Liver (tissue), 9 donors: Measurements from ENCODE around the gene LSMEM2. TPM values are rescaled to one million over a fixed set of nuclear protein-coding genes. Genes with fewer than 3 reads are reported as not detected.

Source experiments
- DNase-seq: peaks from one replicate; pipeline ENCODE4 v3.0.0-alpha.2; 2017; ENCODE audit warnings: low spot score
- H3K27ac ChIP-seq, 2 donors: one replicate each; pipeline ENCODE4 v1.7.0; 2013; ENCODE audit warnings: inconsistent platforms in 2 of 2, low read length in 2 of 2, control low read depth in 1 of 2, low read depth in 1 of 2, mild to moderate bottlenecking in 1 of 2
- H3K27me3 ChIP-seq, 4 donors: one replicate each; pipeline versions ENCODE4 v1.6.1 to v1.7.0; 2013; ENCODE audit warnings: low read length in 3 of 4, inconsistent platforms in 1 of 4, mild to moderate bottlenecking in 1 of 4, moderate library complexity in 1 of 4; ENCODE audit not compliant: control insufficient read depth in 4 of 4, insufficient read depth in 4 of 4
- H3K36me3 ChIP-seq, 4 donors: one replicate each; pipeline versions ENCODE4 v1.6.1 to v1.7.0; 2013; ENCODE audit warnings: low read length in 3 of 4, mild to moderate bottlenecking in 3 of 4, low read depth in 1 of 4, moderate library complexity in 1 of 4; ENCODE audit not compliant: control insufficient read depth in 4 of 4, insufficient read depth in 3 of 4
- H3K4me1 ChIP-seq, 4 donors: one replicate each; pipeline versions ENCODE4 v1.6.1 to v1.7.0; 2013; ENCODE audit warnings: low read length in 3 of 4, mild to moderate bottlenecking in 3 of 4, moderate library complexity in 1 of 4; ENCODE audit not compliant: control insufficient read depth in 4 of 4, insufficient read depth in 4 of 4
- H3K4me3 ChIP-seq, 3 donors: one replicate each; pipeline versions ENCODE4 v1.6.1 to v1.7.0; 2013; ENCODE audit warnings: low read length in 3 of 3, control low read depth in 1 of 3, low read depth in 1 of 3, mild to moderate bottlenecking in 1 of 3
- H3K9ac ChIP-seq, 2 donors: one replicate each; pipeline ENCODE4 v1.7.0; 2013; ENCODE audit warnings: low read length in 2 of 2, mild to moderate bottlenecking in 2 of 2, moderate library complexity in 2 of 2, control low read depth in 1 of 2, low read depth in 1 of 2
- H3K9me3 ChIP-seq, 4 donors: one replicate each; pipeline versions ENCODE4 v1.6.1 to v1.7.0; 2013; ENCODE audit warnings: low read length in 3 of 4; ENCODE audit not compliant: control insufficient read depth in 4 of 4
- FOXA1 ChIP-seq: IDR thresholded peaks from 2 replicates; pipeline ENCODE4 v1.6.1; 2016; ENCODE audit warnings: antibody characterized with exemption
- FOXA2 ChIP-seq: IDR thresholded peaks from 2 replicates; pipeline ENCODE4 v1.6.1; 2016; ENCODE audit warnings: antibody characterized with exemption
- GABPA ChIP-seq, 2 donors: IDR thresholded peaks in 1 of 2; conservative IDR thresholded peaks in 1 of 2; 2 replicates each; pipeline ENCODE4 v1.6.1; 2016; ENCODE audit warnings: antibody characterized with exemption in 2 of 2, mild to moderate bottlenecking in 1 of 2, moderate library complexity in 1 of 2
- HNF4G ChIP-seq: IDR thresholded peaks from 2 replicates; pipeline ENCODE4 v1.6.1; 2016; ENCODE audit warnings: antibody characterized with exemption
- JUND ChIP-seq, 2 donors: IDR thresholded peaks; 2 replicates each; pipeline ENCODE4 v1.6.1; 2016; ENCODE audit warnings: antibody characterized with exemption in 2 of 2
- NR2F2 ChIP-seq: IDR thresholded peaks from 2 replicates; pipeline ENCODE4 v1.6.1; 2016; ENCODE audit warnings: antibody characterized with exemption
- RAD21 ChIP-seq, 2 donors: IDR thresholded peaks; 2 replicates each; pipeline ENCODE4 v1.6.1; 2016; ENCODE audit warnings: antibody characterized with exemption in 2 of 2, mild to moderate bottlenecking in 2 of 2
- RXRA ChIP-seq, 2 donors: IDR thresholded peaks; 2 replicates each; pipeline ENCODE4 v1.6.1; 2017 to 2018; ENCODE audit warnings: antibody characterized with exemption in 2 of 2, mild to moderate bottlenecking in 1 of 2
- SP1 ChIP-seq: IDR thresholded peaks from 2 replicates; pipeline ENCODE4 v1.6.1; 2018; ENCODE audit warnings: antibody characterized with exemption, mild to moderate bottlenecking
- TAF1 ChIP-seq: conservative IDR thresholded peaks from 2 replicates; pipeline ENCODE4 v1.6.1; 2016; ENCODE audit warnings: antibody characterized with exemption, mild to moderate bottlenecking
- YY1 ChIP-seq: IDR thresholded peaks from 2 replicates; pipeline ENCODE4 v1.6.1; 2016; ENCODE audit warnings: antibody characterized with exemption, mild to moderate bottlenecking
- WGBS: extraction: QIAGEN DNeasy Blood & Tissue Kit; methylation state at CpG from one replicate; pipeline ENCODE4 v1.1.7; 2013; 5-methylcytosine and 5-hydroxymethylcytosine counted together
- polyA plus RNA-seq, 2 donors: library from polyadenylated mRNA; stranded (reverse) in 1 of 2; unstranded in 1 of 2; fragments of 200-250 nt in 1 of 2; fragments of >200 nt in 1 of 2; fragmentation: Nextera tagmentation in 1 of 2; extraction: Ambion mirVana in 1 of 2; gene quantifications; one replicate each; pipeline versions ENCODE4 v1.2.1 to v1.2.3, GENCODE V29; 2013 to 2015
- total RNA-seq, 2 donors: library from RNA; depleted of rRNA; stranded (reverse); fragments of >200 nt; gene quantifications; one replicate each; pipeline ENCODE4 v1.2.3, GENCODE V29; 2014
- TF ChIP-seq, protein P1 (sequence below): IDR thresholded peaks from 2 replicates; pipeline ENCODE4 v1.6.1; 2016; ENCODE audit warnings: antibody characterized with exemption, mild to moderate bottlenecking
- TF ChIP-seq, protein P2 (sequence below): fragments of 150-350 bp; IDR thresholded peaks from 2 replicates; pipeline ENCODE4 v1.5.1; 2017; ENCODE audit warnings: improper control_type of control experiment, low read depth, low read length; ENCODE audit not compliant: missing input control
- TF ChIP-seq, protein P3 (sequence below): IDR thresholded peaks from 2 replicates; pipeline ENCODE4 v1.6.1; 2016; ENCODE audit warnings: antibody characterized with exemption
- TF ChIP-seq, protein P4 (sequence below): IDR thresholded peaks from 2 replicates; pipeline ENCODE4 v1.6.1; 2016; ENCODE audit warnings: antibody characterized with exemption
- donor health status: healthy.
- donor health status: healthy.
- donor health status: healthy.
- donor health status: healthy.
- donor health status: healthy.

Gene LSMEM2
- total and polyA plus RNA-seq, 4 donors, result 0.03 to 0.08 TPM; not detected in 2

DNA sequence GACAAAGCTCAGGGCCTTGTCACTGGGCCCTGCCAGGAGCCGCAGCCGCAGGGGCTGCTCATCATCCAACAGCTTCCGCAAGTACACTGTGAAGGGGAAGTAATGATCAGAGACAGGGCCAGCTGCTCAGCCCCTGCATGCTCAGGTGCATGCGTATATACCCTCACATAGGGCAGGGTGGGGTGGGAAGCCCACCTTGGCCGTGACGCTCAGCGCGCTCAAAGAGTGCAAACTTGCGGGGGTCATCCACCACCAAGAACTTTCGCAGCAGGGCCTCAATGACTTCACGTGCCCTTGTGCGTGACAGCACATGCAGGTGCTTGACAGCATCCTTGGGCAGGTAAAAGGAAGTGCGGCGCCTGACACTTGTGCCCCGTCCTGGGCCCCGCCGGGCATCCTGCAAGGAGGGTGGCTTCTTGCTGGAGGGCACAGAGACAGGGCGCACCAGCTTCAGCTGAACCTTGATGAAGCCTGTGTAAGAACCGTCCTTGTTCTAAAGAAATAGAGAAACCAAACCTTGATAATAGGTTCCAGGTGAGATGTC lies 52.5 kb downstream of the LSMEM2 start:
- Histone ChIP-seq H3K9me3 (no peaks in the 10 kb centered on the region), H3K4me1 (peaks cover 9 to 49% (median 31%) of the 10 kb centered on the region in 4 donors), H3K9ac (no peak overlapping the region), H3K27me3 (no peaks in the 10 kb centered on the region), H3K4me3 (no peak overlapping the region), H3K36me3 (peaks cover 4 to 30% (median 16%) of the 10 kb centered on the region in 4 donors), H3K27ac (no peak overlapping the region)
- no peak for TF ChIP-seq FOXA1
- TF ChIP-seq TAF1, result no peak
- TF ChIP-seq, protein P1, sequence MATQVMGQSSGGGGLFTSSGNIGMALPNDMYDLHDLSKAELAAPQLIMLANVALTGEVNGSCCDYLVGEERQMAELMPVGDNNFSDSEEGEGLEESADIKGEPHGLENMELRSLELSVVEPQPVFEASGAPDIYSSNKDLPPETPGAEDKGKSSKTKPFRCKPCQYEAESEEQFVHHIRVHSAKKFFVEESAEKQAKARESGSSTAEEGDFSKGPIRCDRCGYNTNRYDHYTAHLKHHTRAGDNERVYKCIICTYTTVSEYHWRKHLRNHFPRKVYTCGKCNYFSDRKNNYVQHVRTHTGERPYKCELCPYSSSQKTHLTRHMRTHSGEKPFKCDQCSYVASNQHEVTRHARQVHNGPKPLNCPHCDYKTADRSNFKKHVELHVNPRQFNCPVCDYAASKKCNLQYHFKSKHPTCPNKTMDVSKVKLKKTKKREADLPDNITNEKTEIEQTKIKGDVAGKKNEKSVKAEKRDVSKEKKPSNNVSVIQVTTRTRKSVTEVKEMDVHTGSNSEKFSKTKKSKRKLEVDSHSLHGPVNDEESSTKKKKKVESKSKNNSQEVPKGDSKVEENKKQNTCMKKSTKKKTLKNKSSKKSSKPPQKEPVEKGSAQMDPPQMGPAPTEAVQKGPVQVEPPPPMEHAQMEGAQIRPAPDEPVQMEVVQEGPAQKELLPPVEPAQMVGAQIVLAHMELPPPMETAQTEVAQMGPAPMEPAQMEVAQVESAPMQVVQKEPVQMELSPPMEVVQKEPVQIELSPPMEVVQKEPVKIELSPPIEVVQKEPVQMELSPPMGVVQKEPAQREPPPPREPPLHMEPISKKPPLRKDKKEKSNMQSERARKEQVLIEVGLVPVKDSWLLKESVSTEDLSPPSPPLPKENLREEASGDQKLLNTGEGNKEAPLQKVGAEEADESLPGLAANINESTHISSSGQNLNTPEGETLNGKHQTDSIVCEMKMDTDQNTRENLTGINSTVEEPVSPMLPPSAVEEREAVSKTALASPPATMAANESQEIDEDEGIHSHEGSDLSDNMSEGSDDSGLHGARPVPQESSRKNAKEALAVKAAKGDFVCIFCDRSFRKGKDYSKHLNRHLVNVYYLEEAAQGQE, result no peak
- no peak for TF ChIP-seq JUND (IDR thresholded peaks at IDR 0.05)
- TF ChIP-seq SP1, result no peak
- TF ChIP-seq, protein P2, sequence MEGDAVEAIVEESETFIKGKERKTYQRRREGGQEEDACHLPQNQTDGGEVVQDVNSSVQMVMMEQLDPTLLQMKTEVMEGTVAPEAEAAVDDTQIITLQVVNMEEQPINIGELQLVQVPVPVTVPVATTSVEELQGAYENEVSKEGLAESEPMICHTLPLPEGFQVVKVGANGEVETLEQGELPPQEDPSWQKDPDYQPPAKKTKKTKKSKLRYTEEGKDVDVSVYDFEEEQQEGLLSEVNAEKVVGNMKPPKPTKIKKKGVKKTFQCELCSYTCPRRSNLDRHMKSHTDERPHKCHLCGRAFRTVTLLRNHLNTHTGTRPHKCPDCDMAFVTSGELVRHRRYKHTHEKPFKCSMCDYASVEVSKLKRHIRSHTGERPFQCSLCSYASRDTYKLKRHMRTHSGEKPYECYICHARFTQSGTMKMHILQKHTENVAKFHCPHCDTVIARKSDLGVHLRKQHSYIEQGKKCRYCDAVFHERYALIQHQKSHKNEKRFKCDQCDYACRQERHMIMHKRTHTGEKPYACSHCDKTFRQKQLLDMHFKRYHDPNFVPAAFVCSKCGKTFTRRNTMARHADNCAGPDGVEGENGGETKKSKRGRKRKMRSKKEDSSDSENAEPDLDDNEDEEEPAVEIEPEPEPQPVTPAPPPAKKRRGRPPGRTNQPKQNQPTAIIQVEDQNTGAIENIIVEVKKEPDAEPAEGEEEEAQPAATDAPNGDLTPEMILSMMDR, result no peak
- no peak for DNase-seq
- WGBS, result 96% methylated on average over 19 of the region's 19 CpGs

DNA sequence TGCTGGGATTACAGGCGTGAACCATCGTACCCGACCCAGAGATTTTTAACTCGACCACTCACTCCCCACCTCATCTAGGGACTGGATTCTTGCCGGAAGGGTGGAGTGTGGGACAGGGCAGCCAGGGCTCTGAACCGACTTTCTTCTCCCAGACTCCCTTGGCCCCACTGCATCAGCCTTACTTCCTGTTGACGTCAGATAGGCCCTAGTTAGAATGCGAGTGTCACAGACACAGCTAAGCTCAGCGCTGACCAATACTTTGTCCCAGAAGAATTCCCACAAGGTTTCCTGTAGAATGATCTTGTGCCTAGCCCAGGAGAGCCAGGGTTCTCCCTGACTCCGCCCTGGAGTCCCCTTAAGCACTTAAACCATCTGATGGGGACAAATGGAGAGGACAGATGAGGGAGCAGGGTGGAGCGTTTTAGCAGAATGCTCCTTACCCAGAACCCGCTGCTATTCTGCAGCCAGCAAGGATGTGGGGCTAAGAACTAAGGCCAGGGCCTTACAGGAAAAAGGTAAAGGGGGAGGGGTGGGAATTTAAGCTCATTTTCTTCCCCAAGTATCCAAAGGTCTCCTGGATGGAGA lies 54.9 kb downstream of the LSMEM2 start:
- DNase-seq, result no peak
- Histone ChIP-seq H3K9me3 (no peaks in the 10 kb centered on the region), H3K27me3 (no peaks in the 10 kb centered on the region), H3K27ac (peak overlapping the region; percentile 40 to 56), H3K4me3 (no peak overlapping the region), H3K4me1 (peaks cover 6 to 40% (median 22%) of the 10 kb centered on the region in 4 donors), H3K9ac (peak overlapping the region in 1 of 2 donors; percentile 24), H3K36me3 (peaks cover 4 to 30% (median 16%) of the 10 kb centered on the region in 4 donors)
- 77% methylated on average over 12 of the region's 12 CpGs for WGBS
- peak; percentile 46 for TF ChIP-seq SP1
- TF ChIP-seq NR2F2, result peak; percentile 65
- TF ChIP-seq GABPA (IDR thresholded peaks at IDR 0.05 in 1 of 2, conservative IDR thresholded peaks at IDR 0.05 in 1 of 2), result no peak
- peak in 1 of 2 donors; percentile 52 for TF ChIP-seq JUND (IDR thresholded peaks at IDR 0.05)

DNA sequence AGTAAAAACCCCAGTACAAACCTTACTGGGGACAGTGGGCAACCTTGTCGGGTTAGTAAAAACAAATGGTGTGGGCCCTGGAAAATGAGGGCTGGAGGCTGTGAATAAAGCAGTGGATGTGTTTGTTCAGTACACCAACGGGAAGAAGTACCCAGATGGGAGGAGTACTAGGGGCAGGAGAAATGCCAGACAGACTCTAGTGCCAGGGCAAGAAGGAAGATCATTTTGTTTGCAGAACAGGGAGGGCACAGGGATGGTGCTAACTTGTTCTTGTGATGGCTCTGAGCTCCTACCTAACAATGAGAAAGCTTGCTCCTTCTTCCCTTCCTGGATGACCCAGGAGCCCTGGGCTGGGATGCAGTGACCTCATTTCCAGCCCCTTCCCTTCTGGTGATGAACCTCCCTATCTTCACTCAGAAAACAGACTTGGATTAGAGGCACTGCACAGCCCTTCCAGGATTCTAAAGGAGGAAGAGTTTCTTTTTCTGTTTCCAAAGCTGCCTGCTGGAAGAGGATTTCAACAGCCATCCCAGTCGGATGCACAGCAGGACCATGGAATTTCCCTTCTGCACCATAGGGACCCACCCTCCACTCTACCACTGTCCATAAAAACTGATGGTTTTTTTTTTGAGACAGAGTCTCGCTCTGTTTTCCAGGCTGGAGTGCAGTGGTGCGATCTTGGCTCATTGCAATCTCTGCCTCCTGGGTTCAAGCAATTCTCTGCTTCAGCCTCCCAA lies 55.6 kb downstream of the LSMEM2 start:
- H3K27ac ChIP-seq, result peak overlapping the region; percentile 40 to 56
- no peak overlapping the region for H3K4me3 ChIP-seq
- no peaks in the 10 kb centered on the region for H3K27me3 ChIP-seq
- 67% methylated on average over 5 of the region's 5 CpGs for WGBS
- H3K4me1 ChIP-seq, result peaks cover 6 to 39% (median 20%) of the 10 kb centered on the region in 4 donors
- H3K36me3 ChIP-seq, result peaks cover 4 to 27% (median 16%) of the 10 kb centered on the region in 4 donors
- peak overlapping the region in 1 of 2 donors; percentile 24 for H3K9ac ChIP-seq
- no peak for DNase-seq
- no peaks in the 10 kb centered on the region for H3K9me3 ChIP-seq
- TF ChIP-seq, protein P3, sequence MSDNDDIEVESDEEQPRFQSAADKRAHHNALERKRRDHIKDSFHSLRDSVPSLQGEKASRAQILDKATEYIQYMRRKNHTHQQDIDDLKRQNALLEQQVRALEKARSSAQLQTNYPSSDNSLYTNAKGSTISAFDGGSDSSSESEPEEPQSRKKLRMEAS, result no peak
- TF ChIP-seq, protein P2, result no peak
- TF ChIP-seq RXRA (IDR thresholded peaks at IDR 0.05) (no peak), HNF4G (no peak), YY1 (no peak), TAF1 (no peak), NR2F2 (no peak), FOXA2 (no peak), JUND (IDR thresholded peaks at IDR 0.05) (no peak), RAD21 (IDR thresholded peaks at IDR 0.05) (no peak)
- TF ChIP-seq, protein P4, sequence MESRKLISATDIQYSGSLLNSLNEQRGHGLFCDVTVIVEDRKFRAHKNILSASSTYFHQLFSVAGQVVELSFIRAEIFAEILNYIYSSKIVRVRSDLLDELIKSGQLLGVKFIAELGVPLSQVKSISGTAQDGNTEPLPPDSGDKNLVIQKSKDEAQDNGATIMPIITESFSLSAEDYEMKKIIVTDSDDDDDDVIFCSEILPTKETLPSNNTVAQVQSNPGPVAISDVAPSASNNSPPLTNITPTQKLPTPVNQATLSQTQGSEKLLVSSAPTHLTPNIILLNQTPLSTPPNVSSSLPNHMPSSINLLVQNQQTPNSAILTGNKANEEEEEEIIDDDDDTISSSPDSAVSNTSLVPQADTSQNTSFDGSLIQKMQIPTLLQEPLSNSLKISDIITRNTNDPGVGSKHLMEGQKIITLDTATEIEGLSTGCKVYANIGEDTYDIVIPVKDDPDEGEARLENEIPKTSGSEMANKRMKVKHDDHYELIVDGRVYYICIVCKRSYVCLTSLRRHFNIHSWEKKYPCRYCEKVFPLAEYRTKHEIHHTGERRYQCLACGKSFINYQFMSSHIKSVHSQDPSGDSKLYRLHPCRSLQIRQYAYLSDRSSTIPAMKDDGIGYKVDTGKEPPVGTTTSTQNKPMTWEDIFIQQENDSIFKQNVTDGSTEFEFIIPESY, result no peak
